H1 (cell line): ENCODE measurements around the gene NYAP2. TPM values are rescaled to one million over a fixed set of nuclear protein-coding genes. Genes with fewer than 3 reads are reported as not detected.

Source experiments
- CTCF ChIA-PET: fragments of 300-600 bp; sonication (Branson Sonifier 250); formaldehyde crosslinking; loops from one replicate; lab custom pipeline; 2021; ENCODE audit not compliant: partially characterized antibody; lab: Charles Lee
- POLR2A ChIA-PET: fragments of 300-600 bp; sonication (Branson Sonifier 250); formaldehyde crosslinking; loops from one replicate; lab custom pipeline; 2021; ENCODE audit warnings: inconsistent platforms; ENCODE audit not compliant: partially characterized antibody; lab: Charles Lee
- DNase-seq, 2 experiments: peaks; one replicate each; pipeline versions ENCODE4 v3.0.0 to v3.0.0-alpha.2; 2010 to 2022; ENCODE audit warnings: low spot score in 2 of 2, low read depth in 1 of 2, mixed read lengths in 1 of 2
- FAIRE-seq: peaks from 2 replicates; lab custom pipeline; 2011; peaks lifted over from hg19 to GRCh38; lab: Jason Lieb, UNC
- H2AFZ ChIP-seq: 2 replicates; pipeline ENCODE4 v1.8.1; 2012; ENCODE audit warnings: low read length, inconsistent platforms
- H2AK5ac ChIP-seq: 2 replicates; pipeline ENCODE4 v1.6.1; 2013; ENCODE audit warnings: low read depth, low read length
- H2BK120ac ChIP-seq: replicated peaks from 2 replicates; pipeline ENCODE3; 2013; ENCODE audit warnings: low read depth, low read length, inconsistent platforms
- H2BK12ac ChIP-seq: 2 replicates; pipeline ENCODE4 v1.6.1; 2013; ENCODE audit warnings: low read depth, low read length
- H2BK15ac ChIP-seq: 2 replicates; pipeline ENCODE4 v1.6.1; 2013; ENCODE audit warnings: low read length
- H2BK20ac ChIP-seq: 2 replicates; pipeline ENCODE4 v1.6.1; 2013; ENCODE audit warnings: low read length
- H2BK5ac ChIP-seq: 2 replicates; pipeline ENCODE4 v1.6.1; 2013; ENCODE audit warnings: low read depth, low read length
- H3K14ac ChIP-seq: 2 replicates; pipeline ENCODE4 v1.6.1; 2013; ENCODE audit warnings: inconsistent platforms; ENCODE audit not compliant: insufficient read length
- H3K18ac ChIP-seq: 2 replicates; pipeline ENCODE4 v1.6.1; 2013; ENCODE audit warnings: low read length; ENCODE audit errors: extremely low read depth
- H3K23ac ChIP-seq: 2 replicates; pipeline ENCODE4 v1.6.1; 2013; ENCODE audit warnings: inconsistent platforms; ENCODE audit not compliant: insufficient read length
- H3K23me2 ChIP-seq: 2 replicates; pipeline ENCODE4 v1.6.1; 2013; ENCODE audit warnings: low read depth, low read length
- H3K27ac ChIP-seq: 2 replicates; pipeline ENCODE4 v1.6.1; 2011; ENCODE audit warnings: low read depth, low read length, inconsistent platforms
- H3K27me3 ChIP-seq, 4 experiments: replicated peaks in 1 of 4; 1 replicate in 1 of 4; 2 replicates in 3 of 4; pipeline versions ENCODE4 v1.6.1 to v1.8.1; 2011 to 2013; ENCODE audit warnings: low read length in 3 of 4, mild to moderate bottlenecking in 3 of 4, inconsistent platforms in 2 of 4, mixed read lengths in 2 of 4, moderate library complexity in 1 of 4; ENCODE audit not compliant: control insufficient read depth in 3 of 4, insufficient read depth in 3 of 4; ENCODE audit errors: extremely low read depth in 1 of 4
- H3K36me3 ChIP-seq, 4 experiments: 2 replicates each; pipeline versions ENCODE4 v1.6.1 to v1.8.1; 2011 to 2013; ENCODE audit warnings: mild to moderate bottlenecking in 4 of 4, low read length in 3 of 4, moderate library complexity in 2 of 4, control low read depth in 1 of 4, inconsistent platforms in 1 of 4; ENCODE audit not compliant: insufficient read depth in 4 of 4, control insufficient read depth in 2 of 4
- H3K4ac ChIP-seq: replicated peaks from 2 replicates; pipeline ENCODE3; 2013; ENCODE audit warnings: low read length, low read depth, mixed read lengths, inconsistent platforms; ENCODE audit not compliant: insufficient read length
- H3K4me1 ChIP-seq, 4 experiments: replicated peaks in 1 of 4; 1 replicate in 1 of 4; 2 replicates in 3 of 4; pipeline versions ENCODE4 v1.6.1 to v1.8.1; 2011 to 2013; ENCODE audit warnings: low read length in 3 of 4, inconsistent platforms in 2 of 4, mixed read lengths in 1 of 4; ENCODE audit not compliant: insufficient read depth in 4 of 4, control insufficient read depth in 3 of 4
- H3K4me2 ChIP-seq, 2 experiments: 2 replicates each; pipeline versions ENCODE4 v1.6.1 to v1.8.1; 2011 to 2013; ENCODE audit warnings: low read depth in 2 of 2, low read length in 2 of 2, control low read depth in 1 of 2, inconsistent platforms in 1 of 2, mild to moderate bottlenecking in 1 of 2; ENCODE audit not compliant: insufficient read depth in 1 of 2
- H3K4me3 ChIP-seq, 4 experiments: fragments of 200-600, 300-600 bp in 1 of 4; sonication (generic), shearing (Covaris generic), sonication (Bioruptor Twin) in 1 of 4; 2 replicates each; pipeline versions ENCODE4 v1.5.1 to v1.8.1; 2011 to 2016; ENCODE audit warnings: low read length in 4 of 4, low read depth in 3 of 4, control low read depth in 2 of 4, inconsistent platforms in 2 of 4, mild to moderate bottlenecking in 2 of 4, mixed read lengths in 1 of 4, moderate library complexity in 1 of 4; ENCODE audit not compliant: insufficient read depth in 2 of 4; ENCODE audit errors: extremely low read depth in 1 of 4
- H3K56ac ChIP-seq: replicated peaks from 2 replicates; pipeline ENCODE3; 2013; ENCODE audit warnings: low read depth, mild to moderate bottlenecking, mixed read lengths, low read length, inconsistent platforms; ENCODE audit not compliant: insufficient read length
- H3K79me1 ChIP-seq: 2 replicates; pipeline ENCODE4 v1.6.1; 2013; ENCODE audit warnings: low read depth, low read length, control low read depth
- H3K79me2 ChIP-seq, 2 experiments: 2 replicates each; pipeline versions ENCODE4 v1.6.1 to v1.8.1; 2012 to 2013; ENCODE audit warnings: low read length in 2 of 2, mild to moderate bottlenecking in 2 of 2, inconsistent platforms in 1 of 2; ENCODE audit not compliant: insufficient read depth in 2 of 2, control insufficient read depth in 1 of 2
- H3K9ac ChIP-seq, 4 experiments: replicated peaks in 1 of 4; 1 replicate in 1 of 4; 2 replicates in 3 of 4; pipeline versions ENCODE4 v1.6.1 to v1.8.1; 2011 to 2013; ENCODE audit warnings: low read depth in 3 of 4, low read length in 3 of 4, control low read depth in 2 of 4, mild to moderate bottlenecking in 2 of 4, moderate library complexity in 2 of 4, inconsistent platforms in 1 of 4; ENCODE audit errors: extremely low read depth in 1 of 4
- H3K9me3 ChIP-seq, 2 experiments: 2 replicates each; pipeline versions ENCODE4 v1.6.1 to v1.8.1; 2012 to 2013; ENCODE audit warnings: mild to moderate bottlenecking in 2 of 2, moderate library complexity in 2 of 2, control low read depth in 1 of 2, inconsistent platforms in 1 of 2, low read depth in 1 of 2, low read length in 1 of 2, mixed read lengths in 1 of 2; ENCODE audit not compliant: insufficient read depth in 2 of 2
- H4K20me1 ChIP-seq, 2 experiments: replicated peaks in 1 of 2; 2 replicates each; pipeline versions ENCODE3 to v1.8.1; 2011 to 2013; ENCODE audit warnings: inconsistent platforms in 2 of 2, low read length in 2 of 2, mild to moderate bottlenecking in 1 of 2; ENCODE audit not compliant: insufficient read depth in 2 of 2, control insufficient read depth in 1 of 2
- H4K5ac ChIP-seq: 2 replicates; pipeline ENCODE4 v1.6.1; 2013; ENCODE audit warnings: low read length, low read depth, mixed read lengths, inconsistent platforms; ENCODE audit not compliant: insufficient read length
- H4K8ac ChIP-seq: 2 replicates; pipeline ENCODE4 v1.8.0; 2013; ENCODE audit warnings: mild to moderate bottlenecking, moderate library complexity, low read length, inconsistent platforms; ENCODE audit not compliant: insufficient read depth; ENCODE audit errors: extremely low read depth
- H4K91ac ChIP-seq: replicated peaks from 2 replicates; pipeline ENCODE3; 2013; ENCODE audit warnings: low read length, mixed read lengths, inconsistent platforms; ENCODE audit not compliant: insufficient read length
- BCL11A ChIP-seq, 2 experiments: IDR thresholded peaks; one replicate each; pipeline ENCODE4 v1.6.1; 2011; ENCODE audit warnings: low read depth in 2 of 2, low read length in 2 of 2, mild to moderate bottlenecking in 2 of 2
- CBX8 ChIP-seq: fragments of 300-800, 300-1000 bp; sonication (generic); IDR thresholded peaks from 2 replicates; pipeline ENCODE4 v1.7.1; 2016; ENCODE audit warnings: low read depth, low read length, borderline replicate concordance
- CREB1 ChIP-seq: IDR thresholded peaks from 2 replicates; pipeline ENCODE4 v1.6.1; 2012; ENCODE audit warnings: inconsistent platforms
- CTCF ChIP-seq, 3 experiments: IDR thresholded peaks; 1 replicate in 2 of 3; 2 replicates in 1 of 3; pipeline versions ENCODE4 v1.5.1 to v1.6.1; 2011; ENCODE audit warnings: low read length in 3 of 3, mild to moderate bottlenecking in 3 of 3, inconsistent platforms in 2 of 3, low read depth in 1 of 3, moderate library complexity in 1 of 3; ENCODE audit not compliant: insufficient read depth in 1 of 3; ENCODE audit errors: control extremely low read depth in 1 of 3
- EZH2 ChIP-seq: fragments of 200-600 bp; sonication (generic); IDR thresholded peaks from 2 replicates; pipeline ENCODE4 v1.7.1; 2012; ENCODE audit warnings: low read depth, mild to moderate bottlenecking, moderate library complexity, low read length, inconsistent platforms; ENCODE audit not compliant: severe bottlenecking
- MAFK ChIP-seq: IDR thresholded peaks from 2 replicates; pipeline ENCODE4 v1.6.1; 2012; ENCODE audit warnings: low read depth, mild to moderate bottlenecking, improper control_type of control experiment, low read length
- NANOG ChIP-seq: IDR thresholded peaks from 2 replicates; pipeline ENCODE4 v1.6.1; 2011; ENCODE audit warnings: low read length, low read depth, mild to moderate bottlenecking, inconsistent platforms; ENCODE audit not compliant: insufficient read depth, poor library complexity, severe bottlenecking
- POU5F1 ChIP-seq: IDR thresholded peaks from 2 replicates; pipeline ENCODE4 v1.6.1; 2011; ENCODE audit warnings: low read depth, mild to moderate bottlenecking, low read length, moderate library complexity
- RAD21 ChIP-seq, 2 experiments: IDR thresholded peaks in 1 of 2; conservative IDR thresholded peaks in 1 of 2; 2 replicates each; pipeline ENCODE4 v1.6.1; 2011; ENCODE audit warnings: low read depth in 2 of 2, low read length in 2 of 2, improper control_type of control experiment in 1 of 2, inconsistent platforms in 1 of 2, mild to moderate bottlenecking in 1 of 2, moderate library complexity in 1 of 2
- SIN3A ChIP-seq, 2 experiments: IDR thresholded peaks in 1 of 2; conservative IDR thresholded peaks in 1 of 2; 2 replicates each; pipeline ENCODE4 v1.6.1; 2011 to 2012; ENCODE audit warnings: low read length in 2 of 2, improper control_type of control experiment in 1 of 2, low read depth in 1 of 2, mild to moderate bottlenecking in 1 of 2
- TBP ChIP-seq: IDR thresholded peaks from 2 replicates; pipeline ENCODE4 v1.6.1; 2011; ENCODE audit warnings: low read depth, low read length, improper control_type of control experiment
- TEAD4 ChIP-seq: IDR thresholded peaks from 2 replicates; pipeline ENCODE4 v1.6.1; 2012; ENCODE audit warnings: low read depth, low read length, inconsistent platforms, mixed read lengths
- WGBS, 2 experiments: shearing (Covaris generic) in 1 of 2; methylation state at CpG; one replicate each; pipeline versions ENCODE4 v1.1.6 to v1.1.7; 2013 to 2015; ENCODE audit warnings: low lambda C conversion rate in 2 of 2, mixed read lengths in 2 of 2, inconsistent platforms in 1 of 2, low coverage in 1 of 2, missing lambda C conversion rate in 1 of 2; ENCODE audit not compliant: insufficient replicate concordance in 2 of 2, insufficient coverage in 1 of 2, insufficient read length in 1 of 2; ENCODE audit errors: extremely low coverage in 1 of 2, missing lambda C conversion rate in 1 of 2; 5-methylcytosine and 5-hydroxymethylcytosine counted together
- polyA plus RNA-seq, 7 experiments: library from polyadenylated mRNA; depleted of rRNA in 3 of 7; stranded (reverse) in 5 of 7; unstranded in 2 of 7; fragments of >200 nt in 5 of 7; fragments of 200-250 nt in 2 of 7; gene quantifications; 1 replicate in 5 of 7; 2 replicates in 1 of 7; 4 replicates in 1 of 7; pipeline versions ENCODE4 v1.2.1 to v1.2.3, GENCODE V29; 2011 to 2013; ENCODE audit warnings: missing spikeins in 2 of 7, mixed read lengths in 2 of 7
- total RNA-seq: library from RNA; stranded (reverse); fragmentation: NEBNext Ultra II Directional; extraction: Animal tissue kit (Norgen Biotek cat#: 25700); gene quantifications from 2 replicates; pipeline ENCODE4 v1.2.1, GENCODE V29; 2021

The NYAP2 gene
- total and polyA plus RNA-seq, 2 of the 8 experiments (the other 6 are each of a cell fraction or from before 2014, with no cell fraction given) = not detected

DNA sequence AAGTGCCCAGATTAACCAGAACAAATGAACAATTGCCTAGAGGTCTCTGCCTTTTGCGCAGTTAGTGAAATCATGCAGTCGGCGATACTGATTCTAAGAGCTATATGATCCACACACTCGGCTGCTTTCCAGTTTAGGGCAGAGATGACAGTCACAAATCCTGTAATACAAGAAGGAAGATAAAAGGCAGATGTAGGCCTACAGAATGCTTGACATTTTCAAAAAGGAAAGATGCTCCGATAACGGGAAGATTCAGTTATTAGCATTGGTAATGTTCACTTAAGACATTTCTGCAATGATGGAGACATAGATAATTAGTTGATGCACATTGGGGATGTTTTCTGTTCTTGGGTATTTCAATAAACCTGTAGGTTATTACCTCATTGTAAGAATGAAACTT, 19.5 kb downstream of the NYAP2 start:
- Histone ChIP-seq H3K27ac (no peak overlapping the region), H4K91ac (no peak overlapping the region), H3K23ac (no peak overlapping the region), H3K4ac (no peak overlapping the region), H2BK15ac (no peak overlapping the region), H3K56ac (no peak overlapping the region), H2AFZ (no peak overlapping the region), H3K14ac (no peak overlapping the region), H2AK5ac (no peak overlapping the region), H3K36me3 (no peaks in the 10 kb centered on the region), H3K9me3 (no peaks in the 10 kb centered on the region), H3K27me3 (no peaks in the 10 kb centered on the region), H4K5ac (no peak overlapping the region), H3K4me3 (no peak overlapping the region), H2BK20ac (no peak overlapping the region), H3K18ac (no peak overlapping the region), H2BK12ac (no peak overlapping the region), H3K23me2 (no peaks in the 10 kb centered on the region), H3K4me2 (no peak overlapping the region), H3K79me1 (no peaks in the 10 kb centered on the region), H3K9ac (no peak overlapping the region), H4K20me1 (no peaks in the 10 kb centered on the region), H2BK5ac (no peak overlapping the region), H2BK120ac (no peak overlapping the region), H4K8ac (no peak overlapping the region), H3K4me1 (no peaks in the 10 kb centered on the region), H3K79me2 (no peaks in the 10 kb centered on the region)
- ChIA-PET POLR2A (no interaction called here), CTCF (no interaction called here)
- no peak for DNase-seq
- FAIRE-seq = no peak
- 97% methylated on average over 6 of the region's 6 CpGs; no CpG with 5 or more reads in 1 of the 2 experiments for whole genome bisulfite sequencing, 2 experiments
- no peak for TF ChIP-seq POU5F1
- TF ChIP-seq BCL11A (IDR thresholded peaks at IDR 0.05; ENCODE audit: low read depth in 2 of 2, low read length in 2 of 2) = no peak
- TF ChIP-seq MAFK = no peak
- TF ChIP-seq NANOG = no peak
- TF ChIP-seq SIN3A (conservative IDR thresholded peaks at IDR 0.05 in 1 of 2, IDR thresholded peaks at IDR 0.05 in 1 of 2; ENCODE audit: low read depth in 1 of 2, low read length in 2 of 2) = no peak
- no peak for TF ChIP-seq EZH2
- no peak for TF ChIP-seq RAD21 (IDR thresholded peaks at IDR 0.05 in 1 of 2, conservative IDR thresholded peaks at IDR 0.05 in 1 of 2; ENCODE audit: low read depth in 2 of 2, low read length in 2 of 2)
- no peak for TF ChIP-seq TEAD4
- TF ChIP-seq CTCF (IDR thresholded peaks at IDR 0.05; ENCODE audit: control extremely low read depth in 1 of 3, insufficient read depth in 1 of 3, low read depth in 1 of 3, low read length in 3 of 3) = no peak
- TF ChIP-seq CBX8 = no peak
- TF ChIP-seq TBP = no peak
- TF ChIP-seq CREB1 = no peak
